Measurements from ENCODE around the gene GEN1.
A peak's percentile ranks its signal among the peaks of the same experiment; 100 is the strongest.

The GEN1 gene

GRCh38 chr2:17753803-17754663, at the start of gene GEN1, which contains the start of gene SMC6:
Gene GEN1 (plus strand): TSS chr2:17754138. CDS start chr2:17759944, 5,806 bp downstream.
Gene SMC6 (minus strand): TSS chr2:17753810. CDS start chr2:17745946, 7,864 bp downstream.
- DNase-seq, result peak; percentile 92

GRCh38 chr2:17706845-17707244, 47.1 kb upstream of the GEN1 start:
- DNase-seq, result no peak

GRCh38 chr2:17708501-17708900, 45.4 kb upstream of the GEN1 start:
- DNase-seq, result no peak

- no peak for DNase-seq
Measured at GRCh38 chr2:17709897-17710296, 44.0 kb upstream of the GEN1 start.

- no peak for DNase-seq
Measured at GRCh38 chr2:17710547-17711248, 43.2 kb upstream of the GEN1 start.

GRCh38 chr2:17713291-17713690, 40.6 kb upstream of the GEN1 start:
- DNase-seq, result no peak

- DNase-seq, result no peak
Measured at GRCh38 chr2:17717666-17718065, 36.3 kb upstream of the GEN1 start.

GRCh38 chr2:17718689-17719088, 35.2 kb upstream of the GEN1 start:
- DNase-seq, result no peak

GRCh38 chr2:17719562-17720371, 34.2 kb upstream of the GEN1 start:
- DNase-seq, result no peak

GRCh38 chr2:17728210-17728609, 25.7 kb upstream of the GEN1 start:
- no peak for DNase-seq

GRCh38 chr2:17729880-17730279, 24.1 kb upstream of the GEN1 start:
- no peak for DNase-seq

- no peak for DNase-seq
Measured at GRCh38 chr2:17733599-17733998, 20.3 kb upstream of the GEN1 start.

GRCh38 chr2:17735864-17736263, 18.1 kb upstream of the GEN1 start:
- DNase-seq, result no peak

- no peak for DNase-seq
Measured at GRCh38 chr2:17736989-17737388, 16.9 kb upstream of the GEN1 start.

GRCh38 chr2:17740203-17740602, 13.7 kb upstream of the GEN1 start:
- DNase-seq, result no peak

GRCh38 chr2:17747684-17748452, 6.1 kb upstream of the GEN1 start:
- no peak for DNase-seq

- no peak for DNase-seq
Measured at GRCh38 chr2:17748745-17749144, 5.2 kb upstream of the GEN1 start.

- DNase-seq, result no peak
Measured at GRCh38 chr2:17749753-17750438, 4.0 kb upstream of the GEN1 start.

GRCh38 chr2:17752246-17752645, 1.7 kb upstream of the GEN1 start:
- DNase-seq, result no peak

- DNase-seq, result peak; percentile 39
Measured at GRCh38 chr2:17752892-17753802, 791 bp upstream of the GEN1 start.
